ENCODE measurements around the gene CHSY1. TPM values are rescaled to one million over a fixed set of nuclear protein-coding genes. Genes with fewer than 3 reads are reported as not detected.

CHSY1 gene
- total RNA-seq, 2 experiments from 2014 or later, result 35.5 to 37.0 TPM

GRCh38 chr15:101157721-101158120 lies 94.1 kb downstream of the CHSY1 start:
- H3K9me3 Mint-ChIP-seq, result peaks cover 1% of the 10 kb centered on the region
- DNase-seq, result no peak
- no peaks in the 10 kb centered on the region for H3K27me3 Mint-ChIP-seq
- peaks cover 29% of the 10 kb centered on the region for H3K4me1 Mint-ChIP-seq
- no peak overlapping the region for H3K27ac Mint-ChIP-seq
- peaks cover 3% of the 10 kb centered on the region for H3K36me3 Mint-ChIP-seq
- no peak overlapping the region for H3K4me3 Mint-ChIP-seq

- DNase-seq, result no peak
- Mint-ChIP-seq H3K4me3 (no peak overlapping the region), H3K27ac (no peak overlapping the region), H3K4me1 (peaks cover 25% of the 10 kb centered on the region), H3K36me3 (no peaks in the 10 kb centered on the region), H3K9me3 (peaks cover 1% of the 10 kb centered on the region), H3K27me3 (no peaks in the 10 kb centered on the region)
These were observed 95.2 kb downstream of the CHSY1 start for GRCh38 chr15:101156509-101157159.

GRCh38 chr15:101156061-101156460 lies 95.8 kb downstream of the CHSY1 start:
- Mint-ChIP-seq H3K36me3 (no peaks in the 10 kb centered on the region), H3K4me1 (peaks cover 27% of the 10 kb centered on the region), H3K9me3 (peaks cover 1% of the 10 kb centered on the region), H3K27me3 (no peaks in the 10 kb centered on the region), H3K4me3 (no peak overlapping the region), H3K27ac (no peak overlapping the region)
- no peak for DNase-seq

- H3K36me3 Mint-ChIP-seq, result no peaks in the 10 kb centered on the region
- no peak for DNase-seq
- H3K4me1 Mint-ChIP-seq, result peaks cover 11% of the 10 kb centered on the region
- no peaks in the 10 kb centered on the region for H3K27me3 Mint-ChIP-seq
- no peak overlapping the region for H3K27ac Mint-ChIP-seq
- no peak overlapping the region for H3K4me3 Mint-ChIP-seq
- no peaks in the 10 kb centered on the region for H3K9me3 Mint-ChIP-seq
These were observed 97.8 kb downstream of the CHSY1 start for GRCh38 chr15:101153801-101154656.

GRCh38 chr15:101152914-101153313 lies 98.9 kb downstream of the CHSY1 start:
- no peak overlapping the region for H3K4me3 Mint-ChIP-seq
- DNase-seq, result no peak
- H3K27ac Mint-ChIP-seq, result no peak overlapping the region
- H3K4me1 Mint-ChIP-seq, result peaks cover 5% of the 10 kb centered on the region
- H3K36me3 Mint-ChIP-seq, result no peaks in the 10 kb centered on the region
- H3K27me3 Mint-ChIP-seq, result no peaks in the 10 kb centered on the region
- H3K9me3 Mint-ChIP-seq, result no peaks in the 10 kb centered on the region

GRCh38 chr15:101151288-101151687 lies 100.6 kb downstream of the CHSY1 start:
- H3K36me3 Mint-ChIP-seq, result no peaks in the 10 kb centered on the region
- no peaks in the 10 kb centered on the region for H3K9me3 Mint-ChIP-seq
- H3K4me3 Mint-ChIP-seq, result no peak overlapping the region
- peaks cover 5% of the 10 kb centered on the region for H3K4me1 Mint-ChIP-seq
- H3K27ac Mint-ChIP-seq, result no peak overlapping the region
- no peak for DNase-seq
- H3K27me3 Mint-ChIP-seq, result no peaks in the 10 kb centered on the region

GRCh38 chr15:101150723-101151040 lies 101.2 kb downstream of the CHSY1 start:
- peaks cover 5% of the 10 kb centered on the region for H3K4me1 Mint-ChIP-seq
- H3K27me3 Mint-ChIP-seq, result no peaks in the 10 kb centered on the region
- H3K9me3 Mint-ChIP-seq, result no peaks in the 10 kb centered on the region
- H3K4me3 Mint-ChIP-seq, result no peak overlapping the region
- H3K27ac Mint-ChIP-seq, result no peak overlapping the region
- H3K36me3 Mint-ChIP-seq, result no peaks in the 10 kb centered on the region
- DNase-seq, result no peak

GRCh38 chr15:101149864-101150722 lies 101.8 kb downstream of the CHSY1 start:
- Mint-ChIP-seq H3K27ac (no peak overlapping the region), H3K4me1 (peaks cover 5% of the 10 kb centered on the region), H3K27me3 (no peaks in the 10 kb centered on the region), H3K4me3 (no peak overlapping the region), H3K9me3 (no peaks in the 10 kb centered on the region), H3K36me3 (no peaks in the 10 kb centered on the region)
- DNase-seq, result no peak

GRCh38 chr15:101148881-101149664 lies 102.8 kb downstream of the CHSY1 start:
- H3K27ac Mint-ChIP-seq, result no peak overlapping the region
- no peaks in the 10 kb centered on the region for H3K36me3 Mint-ChIP-seq
- H3K9me3 Mint-ChIP-seq, result no peaks in the 10 kb centered on the region
- H3K27me3 Mint-ChIP-seq, result no peaks in the 10 kb centered on the region
- no peak for DNase-seq
- no peak overlapping the region for H3K4me3 Mint-ChIP-seq
- peaks cover 5% of the 10 kb centered on the region for H3K4me1 Mint-ChIP-seq

GRCh38 chr15:101148166-101148880 lies 103.5 kb downstream of the CHSY1 start:
- Mint-ChIP-seq H3K4me1 (peaks cover 5% of the 10 kb centered on the region), H3K9me3 (no peaks in the 10 kb centered on the region), H3K27ac (no peak overlapping the region), H3K4me3 (no peak overlapping the region), H3K36me3 (no peaks in the 10 kb centered on the region), H3K27me3 (no peaks in the 10 kb centered on the region)
- no peak for DNase-seq

GRCh38 chr15:101147181-101147580 lies 104.7 kb downstream of the CHSY1 start:
- H3K36me3 Mint-ChIP-seq, result no peaks in the 10 kb centered on the region
- no peak overlapping the region for H3K4me3 Mint-ChIP-seq
- no peaks in the 10 kb centered on the region for H3K9me3 Mint-ChIP-seq
- no peak for DNase-seq
- no peak overlapping the region for H3K27ac Mint-ChIP-seq
- peaks cover 5% of the 10 kb centered on the region for H3K4me1 Mint-ChIP-seq
- H3K27me3 Mint-ChIP-seq, result no peaks in the 10 kb centered on the region

GRCh38 chr15:101146118-101146702 lies 105.6 kb downstream of the CHSY1 start:
- Mint-ChIP-seq H3K9me3 (no peaks in the 10 kb centered on the region), H3K4me1 (peaks cover 2% of the 10 kb centered on the region), H3K4me3 (no peak overlapping the region), H3K27me3 (no peaks in the 10 kb centered on the region), H3K27ac (no peak overlapping the region), H3K36me3 (no peaks in the 10 kb centered on the region)
- no peak for DNase-seq

GRCh38 chr15:101145362-101145761 lies 106.5 kb downstream of the CHSY1 start:
- H3K9me3 Mint-ChIP-seq, result no peaks in the 10 kb centered on the region
- H3K27ac Mint-ChIP-seq, result no peak overlapping the region
- DNase-seq, result no peak
- H3K4me3 Mint-ChIP-seq, result no peak overlapping the region
- no peaks in the 10 kb centered on the region for H3K27me3 Mint-ChIP-seq
- H3K36me3 Mint-ChIP-seq, result no peaks in the 10 kb centered on the region
- no peaks in the 10 kb centered on the region for H3K4me1 Mint-ChIP-seq

GRCh38 chr15:101143321-101143720 lies 108.5 kb downstream of the CHSY1 start:
- Mint-ChIP-seq H3K4me1 (no peaks in the 10 kb centered on the region), H3K9me3 (no peaks in the 10 kb centered on the region), H3K4me3 (no peak overlapping the region), H3K27ac (no peak overlapping the region), H3K36me3 (no peaks in the 10 kb centered on the region), H3K27me3 (no peaks in the 10 kb centered on the region)
- no peak for DNase-seq

All from activated naive CD8-positive, alpha-beta T cell treated with anti-CD3 and anti-CD28 coated beads for 36 hours (primary cell).